ENCODE measurements around the gene SLC30A10.
A peak's percentile ranks its signal among the peaks of the same experiment; 100 is the strongest.

SLC30A10 gene

GRCh38 chr1:219927298-219927955, 930 bp downstream of the SLC30A10 start:
- no peak for DNase-seq (ENCODE audit: low read depth in 2 of 2)
- no peak for TF ChIP-seq CTCF (IDR thresholded peaks at IDR 0.05; ENCODE audit: low read depth, low read length)
- H3K4me3 ChIP-seq (replicated peaks in 1 of 2; ENCODE audit: low read depth in 2 of 2, low read length in 2 of 2) = no peak overlapping the region

DNA sequence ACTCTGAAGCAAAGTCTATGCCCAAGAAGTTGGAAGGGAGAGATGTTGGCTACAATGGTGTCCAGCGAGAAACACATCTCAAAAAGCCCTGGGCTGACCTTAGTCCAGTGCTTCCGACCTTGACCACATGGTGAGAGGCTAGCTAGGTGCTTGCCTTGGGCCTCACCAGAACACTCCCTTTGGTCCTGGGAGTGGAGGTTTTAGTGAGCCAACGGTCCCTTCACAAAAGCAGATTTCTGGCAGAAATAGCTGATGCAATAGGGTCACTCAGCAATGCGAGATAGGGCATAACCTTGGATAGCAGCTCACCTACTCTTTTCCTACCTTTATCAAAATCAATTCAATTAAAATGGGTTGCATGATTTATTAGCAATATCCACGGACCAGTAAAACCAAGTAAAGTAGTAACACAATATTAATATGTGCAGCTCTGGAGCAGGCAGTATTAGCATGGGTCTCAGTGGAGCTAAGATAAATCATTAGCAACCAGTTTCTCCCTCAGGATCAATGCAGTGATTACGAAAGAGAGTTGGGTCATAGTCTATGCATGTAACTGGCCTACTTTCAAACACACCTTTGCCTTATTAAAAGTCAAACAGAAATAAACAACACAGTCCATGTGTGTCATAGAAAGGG, 1.9 kb downstream of the SLC30A10 start:
- DNase-seq (ENCODE audit: low read depth in 2 of 2) = no peak

GRCh38 chr1:219924342-219924741, 4.0 kb downstream of the SLC30A10 start:
- TF ChIP-seq CTCF (IDR thresholded peaks at IDR 0.05; ENCODE audit: low read depth, low read length) = no peak
- no peak overlapping the region for H3K4me3 ChIP-seq (replicated peaks in 1 of 2; ENCODE audit: low read depth in 2 of 2, low read length in 2 of 2)

More for the DNA sequence above, 1.9 kb downstream of the SLC30A10 start:
- TF ChIP-seq CTCF (IDR thresholded peaks at IDR 0.05; ENCODE audit: low read depth, low read length) = no peak
- no peak overlapping the region for H3K4me3 ChIP-seq (replicated peaks in 1 of 2; ENCODE audit: low read depth in 2 of 2, low read length in 2 of 2)

DNA sequence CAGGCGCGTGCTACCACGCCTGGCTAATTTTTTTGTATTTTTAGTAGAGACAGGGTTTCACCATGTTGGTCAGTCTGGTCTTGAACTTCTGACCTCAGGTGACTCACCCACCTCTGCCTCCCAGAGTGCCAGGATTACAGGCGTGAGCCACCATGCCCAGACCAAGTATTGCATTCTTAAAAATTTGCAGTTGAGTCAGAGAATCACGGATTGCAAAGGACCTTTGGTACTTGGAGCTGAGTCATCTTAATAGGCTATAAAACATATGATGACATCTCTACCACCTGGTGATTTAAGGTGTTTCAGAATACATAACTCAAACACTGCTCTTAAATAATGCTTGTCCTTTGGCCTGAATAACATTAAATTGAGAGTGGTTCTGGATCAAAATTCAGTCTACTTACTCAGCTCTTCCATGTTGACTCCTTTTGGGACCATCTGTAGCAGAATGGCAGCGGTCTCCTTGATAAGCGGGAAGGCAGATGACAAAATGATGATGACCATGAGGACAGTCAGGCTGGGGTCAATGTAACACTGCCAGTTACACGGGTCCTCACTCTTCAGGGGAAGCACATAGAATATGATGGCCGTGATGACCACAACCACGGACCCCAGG, 10.4 kb downstream of the SLC30A10 start:
- TF ChIP-seq CTCF (IDR thresholded peaks at IDR 0.05; ENCODE audit: low read depth, low read length) = no peak
- peak in 1 of 2 donors; percentile 39 for DNase-seq (ENCODE audit: low read depth in 2 of 2)
- H3K4me3 ChIP-seq (replicated peaks in 1 of 2; ENCODE audit: low read depth in 2 of 2, low read length in 2 of 2) = no peak overlapping the region

More at GRCh38 chr1:219924342-219924741, 4.0 kb downstream of the SLC30A10 start:
- no peak for DNase-seq (ENCODE audit: low read depth in 2 of 2)

- no peak for TF ChIP-seq CTCF (IDR thresholded peaks at IDR 0.05; ENCODE audit: low read depth, low read length)
Observed at GRCh38 chr1:219917281-219917680, 11.1 kb downstream of the SLC30A10 start.

DNA sequence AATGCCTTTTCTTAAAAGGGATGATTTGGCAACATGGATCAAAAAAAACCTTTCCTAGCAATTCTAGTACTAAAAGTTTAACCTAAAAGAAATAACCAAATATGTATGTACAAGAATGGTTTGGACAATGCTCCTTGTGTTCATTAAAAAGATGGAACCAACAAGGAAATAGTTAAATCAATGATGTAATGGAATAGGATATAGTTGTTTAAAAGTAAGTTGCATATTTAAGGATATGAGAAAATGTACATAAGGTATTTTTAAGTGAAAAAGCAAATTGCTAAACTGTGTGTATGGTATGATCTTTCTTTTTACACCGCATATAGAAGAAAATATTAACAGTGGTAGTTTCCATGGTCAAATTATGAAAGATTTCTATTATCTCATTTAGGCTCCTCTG, 12.1 kb downstream of the SLC30A10 start:
- no peak overlapping the region for H3K4me3 ChIP-seq (replicated peaks in 1 of 2; ENCODE audit: low read depth in 2 of 2, low read length in 2 of 2)
- DNase-seq (ENCODE audit: low read depth in 2 of 2) = no peak
- TF ChIP-seq CTCF (IDR thresholded peaks at IDR 0.05; ENCODE audit: low read depth, low read length) = no peak

More at GRCh38 chr1:219917281-219917680, 11.1 kb downstream of the SLC30A10 start:
- no peak overlapping the region for H3K4me3 ChIP-seq (replicated peaks in 1 of 2; ENCODE audit: low read depth in 2 of 2, low read length in 2 of 2)
- no peak for DNase-seq (ENCODE audit: low read depth in 2 of 2)

All from cardiac fibroblast (primary cell).